Measurements from ENCODE around the gene PAIP2.

- TF ChIP-seq CTCF (IDR thresholded peaks at IDR 0.05; ENCODE audit: insufficient read depth, low read length), result no peak
- no peak for TF ChIP-seq POLR2AphosphoS5 (IDR thresholded peaks at IDR 0.05; ENCODE audit: low read depth)
- TF ChIP-seq GABPA (IDR thresholded peaks at IDR 0.05; ENCODE audit: low read depth), result no peak
Observed at GRCh38 chr5:139406963-139407362, 65.3 kb downstream of the PAIP2 start.
